Fibroblast of skin of right biceps (primary cell): ENCODE measurements around the gene LDLRAP1.

Experiments used
- DNase-seq: peaks from one replicate; pipeline ENCODE4 v3.0.0-alpha.2; 2013

LDLRAP1 gene

GRCh38 chr1:25524568-25525360 is 18.6 kb upstream of the LDLRAP1 start:
- no peak for DNase-seq

- no peak for DNase-seq
Observed at GRCh38 chr1:25525361-25525688, 18.1 kb upstream of the LDLRAP1 start.

- DNase-seq = no peak
Observed at GRCh38 chr1:25526753-25527152, 16.7 kb upstream of the LDLRAP1 start.

- no peak for DNase-seq
Observed at GRCh38 chr1:25527226-25527846, 16.1 kb upstream of the LDLRAP1 start.

GRCh38 chr1:25527946-25528595 is 15.3 kb upstream of the LDLRAP1 start:
- no peak for DNase-seq

- no peak for DNase-seq
Observed at GRCh38 chr1:25528881-25529517, 14.4 kb upstream of the LDLRAP1 start.

GRCh38 chr1:25529518-25530185 is 13.8 kb upstream of the LDLRAP1 start:
- DNase-seq = no peak

GRCh38 chr1:25530186-25531081 is 13.0 kb upstream of the LDLRAP1 start:
- DNase-seq = no peak

- no peak for DNase-seq
Observed at GRCh38 chr1:25531082-25531461, 12.3 kb upstream of the LDLRAP1 start.

- no peak for DNase-seq
Observed at GRCh38 chr1:25532970-25533369, 10.4 kb upstream of the LDLRAP1 start.

- no peak for DNase-seq
Observed at GRCh38 chr1:25533775-25534409, 9.5 kb upstream of the LDLRAP1 start.

GRCh38 chr1:25534410-25534788 is 9.0 kb upstream of the LDLRAP1 start:
- DNase-seq = no peak

GRCh38 chr1:25536124-25536523 is 7.3 kb upstream of the LDLRAP1 start:
- no peak for DNase-seq

GRCh38 chr1:25537153-25537831 is 6.1 kb upstream of the LDLRAP1 start:
- no peak for DNase-seq

- DNase-seq = no peak
Observed at GRCh38 chr1:25538191-25538767, 5.1 kb upstream of the LDLRAP1 start.

- DNase-seq = no peak
Observed at GRCh38 chr1:25540750-25541342, 2.6 kb upstream of the LDLRAP1 start.

- DNase-seq = no peak
Observed at GRCh38 chr1:25541425-25541824, 2.0 kb upstream of the LDLRAP1 start.

- no peak for DNase-seq
Observed at GRCh38 chr1:25541889-25542658, 1.3 kb upstream of the LDLRAP1 start.

- no peak for DNase-seq
Observed at GRCh38 chr1:25543005-25543424, 391 bp upstream of the LDLRAP1 start.
